GM19193 (cell line): ENCODE results near the gene KRTAP1-3.
"Not testable (repeated sequence)": the region's sequence is repeated elsewhere in the genome, so short reads cannot be mapped to it uniquely, and the experiment has no call there.

Experiments
- POLR2A ChIP-seq: IDR thresholded peaks from 4 replicates; pipeline ENCODE4 v1.6.1; 2011; ENCODE audit not compliant: insufficient read depth, insufficient read length; ENCODE audit errors: extremely low read depth

The KRTAP1-3 gene

GRCh38 chr17:41019415-41019814 lies 15.3 kb downstream of the KRTAP1-3 start:
- no peak for TF ChIP-seq POLR2A

GRCh38 chr17:41018541-41018940 lies 16.1 kb downstream of the KRTAP1-3 start:
- no peak for TF ChIP-seq POLR2A

- TF ChIP-seq POLR2A: no peak
Observed at GRCh38 chr17:41016578-41017215, 18.0 kb downstream of the KRTAP1-3 start.

GRCh38 chr17:41015454-41015853 lies 19.2 kb downstream of the KRTAP1-3 start:
- no peak for TF ChIP-seq POLR2A

GRCh38 chr17:41013606-41014005 lies 21.1 kb downstream of the KRTAP1-3 start:
- TF ChIP-seq POLR2A: no peak

- no peak for TF ChIP-seq POLR2A
Observed at GRCh38 chr17:41013181-41013580, 21.5 kb downstream of the KRTAP1-3 start.

- TF ChIP-seq POLR2A: no peak
Observed at GRCh38 chr17:41012326-41013120, 22.2 kb downstream of the KRTAP1-3 start.

GRCh38 chr17:41010441-41010840 lies 24.2 kb downstream of the KRTAP1-3 start:
- TF ChIP-seq POLR2A: no peak

- no peak for TF ChIP-seq POLR2A
Observed at GRCh38 chr17:41009936-41010335, 24.7 kb downstream of the KRTAP1-3 start.

GRCh38 chr17:41009301-41009760 lies 25.3 kb downstream of the KRTAP1-3 start:
- TF ChIP-seq POLR2A: no peak

- no peak for TF ChIP-seq POLR2A
Observed at GRCh38 chr17:41008811-41009210, 25.9 kb downstream of the KRTAP1-3 start, which contains the start of gene KRTAP3-1. Gene KRTAP3-1 (minus strand): TSS chr17:41009128. CDS start chr17:41009074, 54 bp downstream.

GRCh38 chr17:41004397-41004796 lies 30.3 kb downstream of the KRTAP1-3 start:
- no peak for TF ChIP-seq POLR2A

GRCh38 chr17:41003926-41004325 lies 30.7 kb downstream of the KRTAP1-3 start:
- no peak for TF ChIP-seq POLR2A

GRCh38 chr17:41002814-41003213 lies 31.9 kb downstream of the KRTAP1-3 start:
- TF ChIP-seq POLR2A: no peak

GRCh38 chr17:41001795-41002194 lies 32.9 kb downstream of the KRTAP1-3 start:
- TF ChIP-seq POLR2A: no peak

GRCh38 chr17:40999563-40999962 lies 35.1 kb downstream of the KRTAP1-3 start, which contains the start of gene KRTAP3-2:
Gene KRTAP3-2 (minus strand): TSS chr17:40999906. CDS start chr17:40999853, 53 bp downstream.
- TF ChIP-seq POLR2A: not testable (repeated sequence)
